ENCODE measurements around the gene TCF7L1. TPM values are rescaled to one million over a fixed set of nuclear protein-coding genes. Genes with fewer than 3 reads are reported as not detected.

Gene TCF7L1
- total RNA-seq, 6 experiments from 2014 or later: 1.2 to 8.8 (median 3.7) TPM

GRCh38 chr2:85246348-85246747, 113.2 kb downstream of the TCF7L1 start:
- WGBS (ENCODE audit: insufficient coverage, low coverage, low lambda C conversion rate, missing lambda C conversion rate): 81% methylated on average over 4 of the region's 5 CpGs
- no peak for ATAC-seq

GRCh38 chr2:85247610-85248009, 114.4 kb downstream of the TCF7L1 start:
- H3K9me3 ChIP-seq: no peaks in the 10 kb centered on the region
- peaks cover 0 to 19% (median 12%) of the 10 kb centered on the region in 4 donors for H3K4me1 ChIP-seq
- TF ChIP-seq CTCF (IDR thresholded peaks at IDR 0.05) (no peak), POLR2A (IDR thresholded peaks at IDR 0.05) (no peak)
- no peaks in the 10 kb centered on the region for H3K36me3 ChIP-seq
- no peak overlapping the region for H3K4me3 ChIP-seq
- H3K27ac ChIP-seq: no peak overlapping the region
- no peaks in the 10 kb centered on the region for H3K27me3 ChIP-seq
- WGBS (ENCODE audit: insufficient coverage, low coverage, low lambda C conversion rate, missing lambda C conversion rate): 96% methylated on average over 8 of the region's 8 CpGs
- intact Hi-C loops (cut with DNase I): no loop called here
- DNase-seq (no peak), ATAC-seq (no peak)

More at GRCh38 chr2:85246348-85246747, 113.2 kb downstream of the TCF7L1 start:
- no peaks in the 10 kb centered on the region for H3K9me3 ChIP-seq
- intact Hi-C loops (cut with DNase I): no loop called here
- H3K4me3 ChIP-seq: no peak overlapping the region
- peaks cover 0 to 19% (median 12%) of the 10 kb centered on the region in 4 donors for H3K4me1 ChIP-seq
- H3K36me3 ChIP-seq: no peaks in the 10 kb centered on the region
- no peak for DNase-seq
- no peaks in the 10 kb centered on the region for H3K27me3 ChIP-seq
- H3K27ac ChIP-seq: no peak overlapping the region
- no peak for TF ChIP-seq POLR2A (IDR thresholded peaks at IDR 0.05)
- TF ChIP-seq CTCF (IDR thresholded peaks at IDR 0.05): no peak

- TF ChIP-seq POLR2A (IDR thresholded peaks at IDR 0.05): no peak
- no peak for TF ChIP-seq CTCF (IDR thresholded peaks at IDR 0.05)
- DNase-seq (no peak), ATAC-seq (peak; percentile 11 to 63 (median 34))
- H3K36me3 ChIP-seq: no peaks in the 10 kb centered on the region
- no peaks in the 10 kb centered on the region for H3K9me3 ChIP-seq
- H3K27ac ChIP-seq: peak overlapping the region in 1 of 3 donors; percentile 18
- intact Hi-C loops (cut with DNase I): no loop called here
- 50% methylated on average over 3 of the region's 7 CpGs for WGBS (ENCODE audit: insufficient coverage, low coverage, low lambda C conversion rate, missing lambda C conversion rate)
- no peaks in the 10 kb centered on the region for H3K27me3 ChIP-seq
- peaks cover 0 to 19% (median 12%) of the 10 kb centered on the region in 4 donors for H3K4me1 ChIP-seq
- no peak overlapping the region for H3K4me3 ChIP-seq
These were observed 115.7 kb downstream of the TCF7L1 start for GRCh38 chr2:85248773-85249509.

- H3K27ac ChIP-seq: peak overlapping the region in 1 of 3 donors; percentile 20
- H3K4me1 ChIP-seq: peaks cover 0 to 19% (median 12%) of the 10 kb centered on the region in 4 donors
- H3K4me3 ChIP-seq: no peak overlapping the region
- H3K9me3 ChIP-seq: no peaks in the 10 kb centered on the region
- WGBS (ENCODE audit: insufficient coverage, low coverage, low lambda C conversion rate, missing lambda C conversion rate): 32% methylated on average over 2 of the region's 2 CpGs
- DNase-seq (peak in 1 of 3 donors; percentile 65), ATAC-seq (peak; percentile 67 to 86 (median 82))
- TF ChIP-seq CTCF (IDR thresholded peaks at IDR 0.05): no peak
- TF ChIP-seq POLR2A (IDR thresholded peaks at IDR 0.05): no peak
- intact Hi-C loops (cut with DNase I): no loop called here
- no peaks in the 10 kb centered on the region for H3K27me3 ChIP-seq
- H3K36me3 ChIP-seq: no peaks in the 10 kb centered on the region
These were observed 116.9 kb downstream of the TCF7L1 start for GRCh38 chr2:85250045-85250444.

Data from right lobe of liver (tissue), 6 donors.